Keratinocyte (primary cell): ENCODE results near the gene ISX. TPM values are rescaled to one million over a fixed set of nuclear protein-coding genes. Genes with fewer than 3 reads are reported as not detected.

Experiments
- DNase-seq: peaks from one replicate; pipeline ENCODE4 v3.0.0-alpha.2; 2011; ENCODE audit warnings: low read depth, missing footprints, low spot score
- FAIRE-seq: peaks from 2 replicates; lab custom pipeline; 2011; peaks lifted over from hg19 to GRCh38; lab: Jason Lieb, UNC
- H2AFZ ChIP-seq: 2 replicates; pipeline ENCODE4 v1.6.0; 2012; ENCODE audit warnings: low read length, control low read depth, inconsistent platforms; ENCODE audit not compliant: control insufficient read depth
- H3K27ac ChIP-seq: 2 replicates; pipeline ENCODE4 v1.5.1; 2011; ENCODE audit warnings: low read length; ENCODE audit not compliant: control insufficient read depth, insufficient read depth
- H3K27me3 ChIP-seq: 3 replicates; pipeline ENCODE4 v1.6.0; 2011; ENCODE audit warnings: low read length; ENCODE audit not compliant: control insufficient read depth, insufficient read depth; ENCODE audit errors: extremely low read depth
- H3K36me3 ChIP-seq, 2 experiments: 2 replicates in 1 of 2; 3 replicates in 1 of 2; pipeline ENCODE4 v1.5.1; 2011; ENCODE audit warnings: low read length in 2 of 2, mild to moderate bottlenecking in 1 of 2; ENCODE audit not compliant: control insufficient read depth in 2 of 2, insufficient read depth in 2 of 2; ENCODE audit errors: extremely low read depth in 1 of 2
- H3K4me1 ChIP-seq: 3 replicates; pipeline ENCODE4 v1.5.1; 2011; ENCODE audit warnings: low read length; ENCODE audit not compliant: control insufficient read depth, insufficient read depth; ENCODE audit errors: extremely low read depth
- H3K4me2 ChIP-seq: 3 replicates; pipeline ENCODE4 v1.6.0; 2011; ENCODE audit warnings: low read depth, low read length; ENCODE audit not compliant: control insufficient read depth, insufficient read depth; ENCODE audit errors: extremely low read depth
- H3K4me3 ChIP-seq, 3 experiments: fragments of 200-600 bp in 1 of 3; sonication (generic) in 1 of 3; 2 replicates in 2 of 3; 3 replicates in 1 of 3; pipeline ENCODE4 v1.5.1; 2011 to 2016; ENCODE audit warnings: low read length in 3 of 3, mild to moderate bottlenecking in 3 of 3, control low read depth in 2 of 3, inconsistent platforms in 1 of 3, low read depth in 1 of 3, mixed read lengths in 1 of 3, mixed run types in 1 of 3, moderate library complexity in 1 of 3; ENCODE audit not compliant: control insufficient read depth in 2 of 3, insufficient read depth in 2 of 3; ENCODE audit errors: extremely low read depth in 1 of 3
- H3K79me2 ChIP-seq: 2 replicates; pipeline ENCODE4 v1.6.0; 2012; ENCODE audit warnings: low read length; ENCODE audit not compliant: control insufficient read depth, insufficient read depth
- H3K9ac ChIP-seq: 3 replicates; pipeline ENCODE4 v1.6.0; 2011; ENCODE audit warnings: low read length; ENCODE audit not compliant: control insufficient read depth, insufficient read depth; ENCODE audit errors: extremely low read depth
- H3K9me1 ChIP-seq: 3 replicates; pipeline ENCODE4 v1.6.0; 2011; ENCODE audit warnings: low read length; ENCODE audit not compliant: control insufficient read depth, insufficient read depth; ENCODE audit errors: extremely low read depth
- H3K9me3 ChIP-seq: 2 replicates; pipeline ENCODE4 v1.5.1; 2012; ENCODE audit warnings: low read depth, low read length; ENCODE audit not compliant: control insufficient read depth
- H4K20me1 ChIP-seq: 3 replicates; pipeline ENCODE4 v1.6.0; 2011; ENCODE audit warnings: low read length; ENCODE audit not compliant: control insufficient read depth, insufficient read depth; ENCODE audit errors: extremely low read depth
- CTCF ChIP-seq, 3 experiments: IDR thresholded peaks in 1 of 3; conservative IDR thresholded peaks in 1 of 3; optimal IDR thresholded peaks in 1 of 3; 2 replicates in 2 of 3; 3 replicates in 1 of 3; pipeline versions ENCODE3 to v1.5.1; 2011; ENCODE audit warnings: low read length in 3 of 3, mild to moderate bottlenecking in 3 of 3, moderate library complexity in 2 of 3, control low read depth in 1 of 3, inconsistent platforms in 1 of 3; ENCODE audit not compliant: insufficient read depth in 2 of 3; ENCODE audit errors: extremely low read depth in 1 of 3
- EZH2 ChIP-seq: IDR thresholded peaks from one replicate; pipeline ENCODE4 v1.6.1; 2012; ENCODE audit warnings: inconsistent platforms, mild to moderate bottlenecking, low read length, moderate library complexity
- dilution Hi-C: fragments of 300-500 bp; cut with MboI; formaldehyde crosslinking; loops from one replicate; pipeline ENCODE4 v1.7.0; 2020; ENCODE audit warnings: low sequenced_read_pairs; ENCODE audit not compliant: extremely low pct_ligation_motif_present
- polyA minus RNA-seq, 3 experiments: library from RNA; depleted of rRNA, polyadenylated mRNA; stranded (reverse); fragments of >200 nt; gene quantifications; 1 replicate in 1 of 3; 2 replicates in 1 of 3; 3 replicates in 1 of 3; pipeline ENCODE4 v1.2.3, GENCODE V29; 2011
- polyA plus RNA-seq, 5 experiments: library from polyadenylated mRNA; depleted of rRNA in 3 of 5; stranded (reverse) in 3 of 5; stranded (forward) in 1 of 5; unstranded in 1 of 5; fragments of >200 nt; gene quantifications; 1 replicate in 1 of 5; 2 replicates in 3 of 5; 3 replicates in 1 of 5; pipeline versions ENCODE4 v1.2.1 to v1.2.3, GENCODE V29; 2011 to 2012; ENCODE audit warnings: missing spikeins in 2 of 5, low read depth in 1 of 5, low replicate concordance in 1 of 5

ISX gene
- not detected in 3 replicates for polyA plus RNA-seq
- not detected for polyA plus RNA-seq (2011; ENCODE audit: low read depth)
- not detected in 2 replicates for polyA plus RNA-seq (2011; cell fraction: cytosol; rRNA removed)
- not detected in 2 replicates for polyA plus RNA-seq (2011; cell fraction: nucleus; rRNA removed)
- not detected in 2 replicates for polyA plus RNA-seq (2012; ENCODE audit: low replicate concordance)
- not detected in 3 replicates for polyA minus RNA-seq
- polyA minus RNA-seq (2011; cell fraction: cytosol; rRNA and poly(A)+ RNA removed): not detected
- not detected in 2 replicates for polyA minus RNA-seq (2011; cell fraction: nucleus; rRNA and poly(A)+ RNA removed)

GRCh38 chr22:35065796-35066218 is at the start of gene ISX:
ISX (plus strand) TSS chr22:35066158; CDS start chr22:35067088, 930 bp downstream.
- Histone ChIP-seq H4K20me1 (no peaks in the 10 kb centered on the region), H3K36me3 (no peaks in the 10 kb centered on the region), H3K27ac (no peak within 1 kb of the TSS), H3K9me1 (no peaks in the 10 kb centered on the region), H3K27me3 (no peaks in the 10 kb centered on the region), H3K79me2 (no peaks in the 10 kb centered on the region), H3K4me1 (peaks cover 14% of the 10 kb centered on the region), H3K9ac (no peak within 1 kb of the TSS), H2AFZ (no peak within 1 kb of the TSS), H3K4me3 (no peak within 1 kb of the TSS), H3K4me2 (no peak within 1 kb of the TSS), H3K9me3 (no peaks in the 10 kb centered on the region)
- dilution Hi-C loops: no loop called here
- TF ChIP-seq CTCF (optimal IDR thresholded peaks at IDR 0.05 in 1 of 3, IDR thresholded peaks at IDR 0.05 in 1 of 3, conservative IDR thresholded peaks at IDR 0.05 in 1 of 3; ENCODE audit: extremely low read depth in 1 of 3, insufficient read depth in 2 of 3, low read length in 3 of 3): no peak
- TF ChIP-seq EZH2: no peak
- no peak for DNase-seq
- no peak for FAIRE-seq

GRCh38 chr22:35016909-35017308 is 49.0 kb upstream of the ISX start:
- Histone ChIP-seq H3K36me3 (no peaks in the 10 kb centered on the region), H2AFZ (no peak overlapping the region), H3K9me3 (peaks cover 2% of the 10 kb centered on the region), H3K9ac (no peak overlapping the region), H3K79me2 (no peaks in the 10 kb centered on the region), H4K20me1 (no peaks in the 10 kb centered on the region), H3K4me1 (no peaks in the 10 kb centered on the region), H3K27me3 (no peaks in the 10 kb centered on the region), H3K27ac (no peak overlapping the region), H3K9me1 (no peaks in the 10 kb centered on the region), H3K4me2 (no peak overlapping the region), H3K4me3 (no peak overlapping the region)
- FAIRE-seq: no peak
- dilution Hi-C loops: no loop called here
- TF ChIP-seq EZH2: no peak
- no peak for TF ChIP-seq CTCF (optimal IDR thresholded peaks at IDR 0.05 in 1 of 3, IDR thresholded peaks at IDR 0.05 in 1 of 3, conservative IDR thresholded peaks at IDR 0.05 in 1 of 3; ENCODE audit: extremely low read depth in 1 of 3, insufficient read depth in 2 of 3, low read length in 3 of 3)
- DNase-seq: no peak
